Adrenal gland (tissue), 5 donors: Measurements from ENCODE around the gene SDC3.

Experiments
- CTCF ChIP-seq, 6 experiments: fragments of 450-650 bp in 4 of 6; fragments of 200-600 bp in 2 of 6; sonication (generic) in 1 of 6; IDR thresholded peaks; 1 replicate in 5 of 6; 2 replicates in 1 of 6; pipeline versions ENCODE4 v1.5.1 to v1.8.0; 2016 to 2021; ENCODE audit warnings: antibody characterized with exemption in 6 of 6, mild to moderate bottlenecking in 2 of 6, moderate library complexity in 1 of 6
- POLR2A ChIP-seq, 2 donors: fragments of 450-650 bp; IDR thresholded peaks; one replicate each; pipeline ENCODE4 v1.6.1; 2017; ENCODE audit warnings: antibody characterized with exemption in 2 of 2, mild to moderate bottlenecking in 2 of 2, moderate library complexity in 1 of 2
- donor health status: DM: no; HTN: no; CAD: no.

GRCh38 chr1:30866594-30866993, 42.0 kb downstream of the SDC3 start:
- no peak for TF ChIP-seq CTCF (IDR thresholded peaks at IDR 0.05)
- no peak for TF ChIP-seq POLR2A (IDR thresholded peaks at IDR 0.05)
